ENCODE results near the gene ASAP2.

ASAP2 gene

DNA sequence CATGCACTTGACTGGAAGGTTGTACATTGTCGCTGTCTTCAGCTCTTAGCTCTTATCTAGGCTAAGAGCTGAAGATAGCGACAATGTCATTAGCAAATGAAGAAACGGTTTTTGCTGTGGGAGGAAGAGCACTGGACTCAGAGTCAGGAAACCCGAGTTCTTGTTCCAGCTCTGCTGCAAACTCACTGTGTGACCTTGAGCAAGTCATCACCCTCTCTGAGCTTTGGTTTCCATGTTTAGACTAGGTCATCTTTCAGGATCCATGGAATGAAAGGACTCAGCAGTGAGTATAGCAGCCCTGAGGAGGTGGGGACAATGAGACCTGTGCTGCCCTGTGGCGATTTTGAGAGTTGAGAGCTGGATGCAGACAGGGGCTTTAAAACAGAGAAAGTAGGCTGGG is 85.3 kb downstream of the ASAP2 start:
- Histone ChIP-seq H3K9me2 (replicated peaks; ENCODE audit: low read depth, low read length) (no peaks in the 10 kb centered on the region), H3K36me3 (ENCODE audit: insufficient read depth, low read length) (no peaks in the 10 kb centered on the region), H2AFZ (ENCODE audit: low read length) (no peak overlapping the region), H3K4me1 (ENCODE audit: insufficient read depth, low read length, poor library complexity, severe bottlenecking) (no peaks in the 10 kb centered on the region), H3K9ac (ENCODE audit: low read depth, low read length, poor library complexity, severe bottlenecking) (no peak overlapping the region), H3K4me3 (ENCODE audit: low read length, poor library complexity, severe bottlenecking) (no peak overlapping the region), H3K27me3 (ENCODE audit: insufficient read depth, low read length, poor library complexity, severe bottlenecking) (no peaks in the 10 kb centered on the region), H3K9me3 (ENCODE audit: insufficient read depth, low read depth, low read length) (no peaks in the 10 kb centered on the region), H3K4me2 (ENCODE audit: low read depth, low read length, poor library complexity, severe bottlenecking) (no peak overlapping the region), H3K79me2 (ENCODE audit: insufficient read depth, low read length) (no peaks in the 10 kb centered on the region), H3F3A (ENCODE audit: low read depth) (no peaks in the 10 kb centered on the region), H4K20me1 (ENCODE audit: insufficient read depth, low read length, poor library complexity, severe bottlenecking) (no peaks in the 10 kb centered on the region)
- TF ChIP-seq, protein P1, sequence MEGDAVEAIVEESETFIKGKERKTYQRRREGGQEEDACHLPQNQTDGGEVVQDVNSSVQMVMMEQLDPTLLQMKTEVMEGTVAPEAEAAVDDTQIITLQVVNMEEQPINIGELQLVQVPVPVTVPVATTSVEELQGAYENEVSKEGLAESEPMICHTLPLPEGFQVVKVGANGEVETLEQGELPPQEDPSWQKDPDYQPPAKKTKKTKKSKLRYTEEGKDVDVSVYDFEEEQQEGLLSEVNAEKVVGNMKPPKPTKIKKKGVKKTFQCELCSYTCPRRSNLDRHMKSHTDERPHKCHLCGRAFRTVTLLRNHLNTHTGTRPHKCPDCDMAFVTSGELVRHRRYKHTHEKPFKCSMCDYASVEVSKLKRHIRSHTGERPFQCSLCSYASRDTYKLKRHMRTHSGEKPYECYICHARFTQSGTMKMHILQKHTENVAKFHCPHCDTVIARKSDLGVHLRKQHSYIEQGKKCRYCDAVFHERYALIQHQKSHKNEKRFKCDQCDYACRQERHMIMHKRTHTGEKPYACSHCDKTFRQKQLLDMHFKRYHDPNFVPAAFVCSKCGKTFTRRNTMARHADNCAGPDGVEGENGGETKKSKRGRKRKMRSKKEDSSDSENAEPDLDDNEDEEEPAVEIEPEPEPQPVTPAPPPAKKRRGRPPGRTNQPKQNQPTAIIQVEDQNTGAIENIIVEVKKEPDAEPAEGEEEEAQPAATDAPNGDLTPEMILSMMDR (conservative IDR thresholded peaks at IDR 0.05; ENCODE audit: low read length), result no peak
- no peak for TF ChIP-seq EZH2phosphoT487 (IDR thresholded peaks at IDR 0.05; ENCODE audit: borderline replicate concordance)

GRCh38 chr2:9292426-9292825 is 85.8 kb downstream of the ASAP2 start:
- Histone ChIP-seq H3K9me2 (replicated peaks; ENCODE audit: low read depth, low read length) (no peaks in the 10 kb centered on the region), H3K4me3 (ENCODE audit: low read length, poor library complexity, severe bottlenecking) (no peak overlapping the region), H3K9ac (ENCODE audit: low read depth, low read length, poor library complexity, severe bottlenecking) (no peak overlapping the region), H3K4me1 (ENCODE audit: insufficient read depth, low read length, poor library complexity, severe bottlenecking) (no peaks in the 10 kb centered on the region), H3K27me3 (ENCODE audit: insufficient read depth, low read length, poor library complexity, severe bottlenecking) (no peaks in the 10 kb centered on the region), H3K4me2 (ENCODE audit: low read depth, low read length, poor library complexity, severe bottlenecking) (no peak overlapping the region), H3F3A (ENCODE audit: low read depth) (no peaks in the 10 kb centered on the region), H2AFZ (ENCODE audit: low read length) (no peak overlapping the region), H3K36me3 (ENCODE audit: insufficient read depth, low read length) (no peaks in the 10 kb centered on the region), H4K20me1 (ENCODE audit: insufficient read depth, low read length, poor library complexity, severe bottlenecking) (no peaks in the 10 kb centered on the region), H3K9me3 (ENCODE audit: insufficient read depth, low read depth, low read length) (no peaks in the 10 kb centered on the region), H3K79me2 (ENCODE audit: insufficient read depth, low read length) (no peaks in the 10 kb centered on the region)
- TF ChIP-seq EZH2phosphoT487 (IDR thresholded peaks at IDR 0.05; ENCODE audit: borderline replicate concordance), result no peak
- TF ChIP-seq, protein P1 (conservative IDR thresholded peaks at IDR 0.05; ENCODE audit: low read length), result no peak

DNA sequence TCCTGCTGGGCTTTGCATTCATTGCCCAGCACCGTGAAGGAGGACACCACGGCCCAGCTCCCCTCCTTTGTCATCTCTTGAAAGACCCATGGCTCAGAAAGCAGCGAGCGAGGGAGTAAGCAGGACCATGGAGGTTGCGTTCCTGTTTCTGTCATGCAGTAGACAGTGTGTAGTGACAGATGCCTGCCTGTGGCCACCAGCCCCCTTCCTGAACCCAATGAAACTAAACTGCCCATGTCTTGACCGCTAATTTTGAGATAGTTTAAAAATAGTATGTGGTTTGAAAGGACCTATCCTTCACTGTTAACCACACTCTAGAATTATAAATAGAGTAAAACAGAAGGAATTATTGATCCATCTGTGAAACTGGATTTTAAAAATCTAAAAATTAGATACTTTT is 88.2 kb downstream of the ASAP2 start:
- H4K20me1 ChIP-seq (ENCODE audit: insufficient read depth, low read length, poor library complexity, severe bottlenecking), result no peaks in the 10 kb centered on the region
- H3K36me3 ChIP-seq (ENCODE audit: insufficient read depth, low read length), result peaks cover 16% of the 10 kb centered on the region; the same call in 1 of the 2 replicates
- no peaks in the 10 kb centered on the region for H3K9me3 ChIP-seq (ENCODE audit: insufficient read depth, low read depth, low read length)
- TF ChIP-seq EZH2phosphoT487 (IDR thresholded peaks at IDR 0.05; ENCODE audit: borderline replicate concordance), result no peak
- TF ChIP-seq, protein P1 (conservative IDR thresholded peaks at IDR 0.05; ENCODE audit: low read length), result no peak
- no peaks in the 10 kb centered on the region for H3K9me2 ChIP-seq (replicated peaks; ENCODE audit: low read depth, low read length)
- H2AFZ ChIP-seq (ENCODE audit: low read length), result no peak overlapping the region
- no peak overlapping the region for H3K9ac ChIP-seq (ENCODE audit: low read depth, low read length, poor library complexity, severe bottlenecking)
- H3K4me2 ChIP-seq (ENCODE audit: low read depth, low read length, poor library complexity, severe bottlenecking), result no peak overlapping the region
- no peak overlapping the region for H3K4me3 ChIP-seq (ENCODE audit: low read length, poor library complexity, severe bottlenecking)
- H3K79me2 ChIP-seq (ENCODE audit: insufficient read depth, low read length), result no peaks in the 10 kb centered on the region
- H3K27me3 ChIP-seq (ENCODE audit: insufficient read depth, low read length, poor library complexity, severe bottlenecking), result no peaks in the 10 kb centered on the region
- H3F3A ChIP-seq (ENCODE audit: low read depth), result no peaks in the 10 kb centered on the region
- no peaks in the 10 kb centered on the region for H3K4me1 ChIP-seq (ENCODE audit: insufficient read depth, low read length, poor library complexity, severe bottlenecking)
